Measurements from ENCODE around the gene RAB33B.
"Not testable (repeated sequence)": the region's sequence is repeated elsewhere in the genome, so short reads cannot be mapped to it uniquely, and the experiment has no call there.

Gene RAB33B

GRCh38 chr4:139441029-139441428 lies 12.9 kb upstream of the RAB33B start:
- H3K4me3 ChIP-seq (ENCODE audit: low read length): no peak overlapping the region
- H3K4me2 ChIP-seq (ENCODE audit: low read length): no peak overlapping the region
- H2AFZ ChIP-seq (ENCODE audit: low read depth, low read length): no peak overlapping the region
- H3K9me3 ChIP-seq (ENCODE audit: insufficient read depth, low read length): peaks cover 36% of the 10 kb centered on the region
- TF ChIP-seq EZH2phosphoT487 (IDR thresholded peaks at IDR 0.05; ENCODE audit: low read depth) (no peak), CTCF (IDR thresholded peaks at IDR 0.05; ENCODE audit: low read depth, low read length) (no peak)
- H3K79me2 ChIP-seq (ENCODE audit: low read length): no peaks in the 10 kb centered on the region
- no peak overlapping the region for H3K27ac ChIP-seq (ENCODE audit: low read length)
- H4K20me1 ChIP-seq (ENCODE audit: insufficient read depth, low read length): no peaks in the 10 kb centered on the region
- H3K27me3 ChIP-seq (ENCODE audit: low read depth, low read length): no peaks in the 10 kb centered on the region
- no peaks in the 10 kb centered on the region for H3K4me1 ChIP-seq (ENCODE audit: low read length)
- H3K36me3 ChIP-seq (replicated peaks; ENCODE audit: low read depth, low read length): peaks cover 52% of the 10 kb centered on the region
- H3K9ac ChIP-seq (ENCODE audit: low read length): no peak overlapping the region

DNA sequence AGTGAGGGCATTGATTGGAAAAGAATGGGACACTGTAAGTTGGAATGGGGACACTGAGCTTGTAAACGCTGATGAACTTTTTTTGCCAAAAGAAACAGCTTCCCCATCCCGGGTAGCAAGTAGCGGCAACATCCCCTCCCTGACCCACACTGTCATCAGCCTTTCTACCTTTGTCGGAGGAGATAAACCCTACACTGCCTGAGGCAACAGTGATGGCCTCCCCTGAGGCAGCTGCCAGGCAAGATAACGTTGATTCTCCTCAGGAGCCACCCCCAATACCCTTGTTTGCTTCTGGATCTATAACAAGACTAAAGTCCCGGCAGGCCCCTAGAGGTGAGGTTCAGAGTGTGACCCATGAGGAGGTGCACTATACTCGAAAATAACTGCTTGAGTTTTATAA lies 10.3 kb upstream of the RAB33B start:
- no peak overlapping the region for H3K27ac ChIP-seq (ENCODE audit: low read length)
- H3K27me3 ChIP-seq (ENCODE audit: low read depth, low read length): no peaks in the 10 kb centered on the region
- H3K4me1 ChIP-seq (ENCODE audit: low read length): no peaks in the 10 kb centered on the region
- H4K20me1 ChIP-seq (ENCODE audit: insufficient read depth, low read length): no peaks in the 10 kb centered on the region
- no peak overlapping the region for H2AFZ ChIP-seq (ENCODE audit: low read depth, low read length)
- no peak overlapping the region for H3K4me2 ChIP-seq (ENCODE audit: low read length)
- TF ChIP-seq EZH2phosphoT487 (IDR thresholded peaks at IDR 0.05; ENCODE audit: low read depth) (no peak), CTCF (IDR thresholded peaks at IDR 0.05; ENCODE audit: low read depth, low read length) (no peak)
- H3K79me2 ChIP-seq (ENCODE audit: low read length): no peaks in the 10 kb centered on the region
- peaks cover 25% of the 10 kb centered on the region for H3K36me3 ChIP-seq (replicated peaks; ENCODE audit: low read depth, low read length)
- no peak overlapping the region for H3K4me3 ChIP-seq (ENCODE audit: low read length)
- H3K9ac ChIP-seq (ENCODE audit: low read length): no peak overlapping the region
- H3K9me3 ChIP-seq (ENCODE audit: insufficient read depth, low read length): peaks cover 10% of the 10 kb centered on the region; the same call in 1 of the 2 replicates

- H2AFZ ChIP-seq (ENCODE audit: low read depth, low read length); H3K9me3 ChIP-seq (ENCODE audit: insufficient read depth, low read length): not testable (repeated sequence)
These were observed 9.0 kb upstream of the RAB33B start for GRCh38 chr4:139444881-139445280.

GRCh38 chr4:139447078-139447477 lies 6.8 kb upstream of the RAB33B start:
- not testable (repeated sequence) for H3K27ac ChIP-seq (ENCODE audit: low read length); H3K9ac ChIP-seq (ENCODE audit: low read length); H2AFZ ChIP-seq (ENCODE audit: low read depth, low read length); H3K4me1 ChIP-seq (ENCODE audit: low read length); H3K9me3 ChIP-seq (ENCODE audit: insufficient read depth, low read length); H4K20me1 ChIP-seq (ENCODE audit: insufficient read depth, low read length); H3K4me3 ChIP-seq (ENCODE audit: low read length); H3K36me3 ChIP-seq (replicated peaks; ENCODE audit: low read depth, low read length); H3K79me2 ChIP-seq (ENCODE audit: low read length); H3K27me3 ChIP-seq (ENCODE audit: low read depth, low read length); H3K4me2 ChIP-seq (ENCODE audit: low read length)

More at GRCh38 chr4:139444881-139445280, 9.0 kb upstream of the RAB33B start:
- H3K4me3 ChIP-seq (ENCODE audit: low read length); H3K27me3 ChIP-seq (ENCODE audit: low read depth, low read length); H3K79me2 ChIP-seq (ENCODE audit: low read length); H3K4me1 ChIP-seq (ENCODE audit: low read length); H3K9ac ChIP-seq (ENCODE audit: low read length); H3K27ac ChIP-seq (ENCODE audit: low read length); H4K20me1 ChIP-seq (ENCODE audit: insufficient read depth, low read length); H3K4me2 ChIP-seq (ENCODE audit: low read length): not testable (repeated sequence)
- H3K36me3 ChIP-seq (replicated peaks; ENCODE audit: low read depth, low read length): peaks cover 14% of the 10 kb centered on the region

- Histone ChIP-seq H4K20me1 (ENCODE audit: insufficient read depth, low read length) (no peaks in the 10 kb centered on the region), H3K27me3 (ENCODE audit: low read depth, low read length) (no peaks in the 10 kb centered on the region)
These were observed 3.3 kb upstream of the RAB33B start for GRCh38 chr4:139450586-139450985.

More at GRCh38 chr4:139450586-139450985, 3.3 kb upstream of the RAB33B start:
- Histone ChIP-seq H3K79me2 (ENCODE audit: low read length) (peaks cover 10% of the 10 kb centered on the region), H3K27ac (ENCODE audit: low read length) (no peak overlapping the region), H3K9ac (ENCODE audit: low read length) (no peak overlapping the region), H3K4me2 (ENCODE audit: low read length) (no peak overlapping the region), H3K9me3 (ENCODE audit: insufficient read depth, low read length) (no peaks in the 10 kb centered on the region), H3K4me3 (ENCODE audit: low read length) (no peak overlapping the region), H3K4me1 (ENCODE audit: low read length) (peaks cover 20% of the 10 kb centered on the region), H2AFZ (ENCODE audit: low read depth, low read length) (no peak overlapping the region), H3K36me3 (replicated peaks; ENCODE audit: low read depth, low read length) (no peaks in the 10 kb centered on the region)
- TF ChIP-seq EZH2phosphoT487 (IDR thresholded peaks at IDR 0.05; ENCODE audit: low read depth) (no peak), CTCF (IDR thresholded peaks at IDR 0.05; ENCODE audit: low read depth, low read length) (no peak)

Data from OCI-LY3 (cell line).